OCI-LY1 (cell line): Measurements from ENCODE around the gene ANKMY1.

ENCODE experiments used
- EZH2 ChIP-seq: fragments of 200-600 bp; sonication (generic), shearing (Covaris generic); IDR thresholded peaks from 2 replicates; pipeline ENCODE4 v1.8.0; 2017; ENCODE audit warnings: borderline replicate concordance, mixed run types, mild to moderate bottlenecking, antibody characterized with exemption, low read length, moderate library complexity, mixed read lengths
- TF ChIP-seq, protein P1 (sequence below): fragments of 200-600 bp; sonication (generic), shearing (Covaris generic); IDR thresholded peaks from 2 replicates; pipeline ENCODE4 v1.5.1; 2017; ENCODE audit warnings: mild to moderate bottlenecking, antibody characterized with exemption, low read length, moderate library complexity, mixed read lengths

DNA sequence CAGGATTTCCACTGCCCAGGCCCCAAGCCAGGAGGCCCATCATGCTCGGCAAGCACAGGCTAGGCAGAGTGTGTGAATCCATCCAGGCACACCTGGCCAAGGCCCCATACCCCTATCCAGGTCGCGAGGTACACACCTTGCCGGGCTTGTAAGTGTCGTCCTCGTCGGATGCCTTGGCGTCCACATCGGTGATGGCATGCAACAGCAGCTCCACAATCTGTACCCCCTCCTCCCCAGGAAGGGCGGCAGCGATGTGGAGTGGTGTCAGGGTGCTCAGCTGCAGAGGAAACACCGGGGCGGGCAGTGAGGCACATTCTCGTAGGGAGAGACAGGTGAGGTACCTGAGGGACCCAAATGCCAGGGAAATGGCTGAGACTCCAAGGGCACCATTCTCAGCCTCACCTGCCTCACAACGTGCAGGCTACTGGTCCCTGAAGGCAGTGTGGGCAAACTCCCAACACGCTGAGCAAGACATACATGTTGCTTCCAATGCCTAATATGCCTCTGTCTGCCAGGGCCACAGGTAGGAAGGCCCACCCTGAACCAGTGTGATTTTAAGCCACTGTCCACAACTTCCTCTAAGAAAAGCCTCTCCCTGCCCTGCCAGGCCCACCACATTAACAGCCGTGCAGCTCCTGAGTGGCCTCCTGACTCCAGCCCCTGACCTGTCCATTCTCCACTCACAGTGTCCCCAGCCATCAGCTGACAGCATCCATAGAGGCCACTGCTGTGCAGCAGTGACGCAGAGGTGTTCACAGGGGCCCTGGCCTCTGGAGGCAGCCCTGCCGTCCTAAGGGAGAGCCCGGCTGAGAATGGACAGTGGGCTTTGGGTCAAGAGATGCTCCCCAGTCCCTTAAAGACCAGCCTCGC lies 44.9 kb downstream of the ANKMY1 start:
- TF ChIP-seq, protein P1, sequence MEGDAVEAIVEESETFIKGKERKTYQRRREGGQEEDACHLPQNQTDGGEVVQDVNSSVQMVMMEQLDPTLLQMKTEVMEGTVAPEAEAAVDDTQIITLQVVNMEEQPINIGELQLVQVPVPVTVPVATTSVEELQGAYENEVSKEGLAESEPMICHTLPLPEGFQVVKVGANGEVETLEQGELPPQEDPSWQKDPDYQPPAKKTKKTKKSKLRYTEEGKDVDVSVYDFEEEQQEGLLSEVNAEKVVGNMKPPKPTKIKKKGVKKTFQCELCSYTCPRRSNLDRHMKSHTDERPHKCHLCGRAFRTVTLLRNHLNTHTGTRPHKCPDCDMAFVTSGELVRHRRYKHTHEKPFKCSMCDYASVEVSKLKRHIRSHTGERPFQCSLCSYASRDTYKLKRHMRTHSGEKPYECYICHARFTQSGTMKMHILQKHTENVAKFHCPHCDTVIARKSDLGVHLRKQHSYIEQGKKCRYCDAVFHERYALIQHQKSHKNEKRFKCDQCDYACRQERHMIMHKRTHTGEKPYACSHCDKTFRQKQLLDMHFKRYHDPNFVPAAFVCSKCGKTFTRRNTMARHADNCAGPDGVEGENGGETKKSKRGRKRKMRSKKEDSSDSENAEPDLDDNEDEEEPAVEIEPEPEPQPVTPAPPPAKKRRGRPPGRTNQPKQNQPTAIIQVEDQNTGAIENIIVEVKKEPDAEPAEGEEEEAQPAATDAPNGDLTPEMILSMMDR = no peak
- no peak for TF ChIP-seq EZH2
